ENCODE data around the gene FGFR3. TPM values are rescaled to one million over a fixed set of nuclear protein-coding genes. Genes with fewer than 3 reads are reported as not detected.

Gene FGFR3
- total and polyA plus RNA-seq, 9 of the 15 experiments (the other 6 are each of a cell fraction or from before 2014, with no cell fraction given) = 1.2 to 60.4 (median 12.7) TPM

DNA sequence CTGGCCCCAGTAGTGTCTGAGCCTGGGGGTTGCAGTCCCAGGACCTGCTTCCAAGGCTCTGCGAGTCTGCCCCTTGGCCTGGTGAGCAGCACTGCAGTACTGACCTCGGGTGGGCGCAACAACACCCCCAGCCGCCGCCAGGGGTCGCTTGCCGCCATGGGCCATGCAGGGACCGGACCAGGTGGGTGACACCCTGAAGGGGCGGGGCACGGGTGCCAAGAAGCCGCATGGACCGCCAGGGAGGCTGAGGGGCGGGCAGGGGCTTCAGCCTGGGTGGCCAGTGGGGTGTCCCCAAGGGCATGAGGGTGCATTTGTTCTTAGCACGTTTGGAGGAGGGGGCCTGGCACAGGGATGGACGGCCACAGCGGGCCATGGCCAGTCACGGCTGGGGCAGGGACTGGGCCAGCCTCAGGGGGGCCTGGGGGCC, 46.8 kb upstream of the FGFR3 start:
- 8% methylated on average over 12 of the region's 17 CpGs for WGBS (ENCODE audit: insufficient coverage, low coverage, missing lambda C conversion rate)
- H3K9me1 ChIP-seq (ENCODE audit: control insufficient read depth, insufficient read depth, low read length) = no peaks in the 10 kb centered on the region
- no peak overlapping the region for H3K27ac ChIP-seq (ENCODE audit: extremely low read depth, low read depth, low read length)
- peaks cover 37% of the 10 kb centered on the region; the same call in 2 of the 3 replicates for H3K36me3 ChIP-seq (ENCODE audit: control insufficient read depth, insufficient read depth, low read length)
- no peak overlapping the region for H3K4me3 ChIP-seq
- ChIA-PET POLR2A (interaction anchor here (0.6 to 1.1 kb wide), 4 partner anchors 10 to 62 kb away, joined by 3 to 4 read pairs (median 4); no protein-coding TSS in a partner anchor), CTCF (ENCODE audit: low intra/inter-chr PET ratio) (interaction anchor here (0.7 to 6.2 kb wide), 2 partner anchors 63 to 165 kb away, joined by 3 to 94 read pairs; no protein-coding TSS in a partner anchor)
- H3K9me3 ChIP-seq (replicated peaks; ENCODE audit: control insufficient read depth, insufficient read depth, low read depth, low read length) = no peaks in the 10 kb centered on the region
- FAIRE-seq (peak; percentile 67), DNase-seq (ENCODE audit: extremely low read depth in 1 of 4, low spot score in 3 of 4) (peak; percentile 83 to 90 (median 87)), ATAC-seq (peak; percentile 89)
- in situ Hi-C loops (cut with MboI) = no loop called here
- H3K27me3 ChIP-seq (ENCODE audit: control insufficient read depth in 2 of 2, insufficient read depth in 2 of 2, low read length in 2 of 2) = no peaks in the 10 kb centered on the region
- H3K4me2 ChIP-seq (ENCODE audit: insufficient read depth, low read length) = no peak overlapping the region
- H2AFZ ChIP-seq (ENCODE audit: low read depth, low read length) = no peak overlapping the region
- BruUV-seq (replicated peaks) = no TSS peak
- intact Hi-C loops (cut with micrococcal nuclease) = loop anchor here (5.0 kb wide), 2 partner anchors 161 to 441 kb away; no protein-coding TSS in a partner anchor
- no peaks in the 10 kb centered on the region for H3K79me2 ChIP-seq (ENCODE audit: control insufficient read depth, insufficient read depth, low read length)
- no peaks in the 10 kb centered on the region for H4K20me1 ChIP-seq (replicated peaks; ENCODE audit: control insufficient read depth, insufficient read depth, low read length)
- H3K9ac ChIP-seq (ENCODE audit: insufficient read depth in 1 of 2, low read depth in 2 of 2, low read length in 2 of 2) = no peak overlapping the region
- H3K4me1 ChIP-seq (replicated peaks in 1 of 2; ENCODE audit: control insufficient read depth in 2 of 2, insufficient read depth in 2 of 2, low read length in 2 of 2) = peaks cover 0 to 73% of the 10 kb centered on the region in 2 experiments; a peak in 2 of 5 replicates
- TF ChIP-seq, protein P1, sequence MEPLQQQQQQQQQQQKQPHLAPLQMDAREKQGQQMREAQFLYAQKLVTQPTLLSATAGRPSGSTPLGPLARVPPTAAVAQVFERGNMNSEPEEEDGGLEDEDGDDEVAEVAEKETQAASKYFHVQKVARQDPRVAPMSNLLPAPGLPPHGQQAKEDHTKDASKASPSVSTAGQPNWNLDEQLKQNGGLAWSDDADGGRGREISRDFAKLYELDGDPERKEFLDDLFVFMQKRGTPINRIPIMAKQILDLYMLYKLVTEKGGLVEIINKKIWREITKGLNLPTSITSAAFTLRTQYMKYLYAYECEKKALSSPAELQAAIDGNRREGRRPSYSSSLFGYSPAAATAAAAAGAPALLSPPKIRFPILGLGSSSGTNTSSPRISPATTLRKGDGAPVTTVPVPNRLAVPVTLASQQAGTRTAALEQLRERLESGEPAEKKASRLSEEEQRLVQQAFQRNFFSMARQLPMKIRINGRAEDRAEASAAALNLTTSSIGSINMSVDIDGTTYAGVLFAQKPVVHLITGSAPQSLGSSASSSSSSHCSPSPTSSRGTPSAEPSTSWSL (CRISPR knock-in tag; IDR thresholded peaks at IDR 0.05; ENCODE audit: borderline replicate concordance) = no peak
- TF ChIP-seq ZFP1 (CRISPR knock-in tag; IDR thresholded peaks at IDR 0.05) (no peak), RBM39 (optimal IDR thresholded peaks at IDR 0.05; ENCODE audit: low read depth, low read length) (no peak), ZNF780A (CRISPR knock-in tag; IDR thresholded peaks at IDR 0.05) (no peak), CEBPG (CRISPR knock-in tag; IDR thresholded peaks at IDR 0.05) (no peak), CEBPG (tag; conservative IDR thresholded peaks at IDR 0.05 in 1 of 2, IDR thresholded peaks at IDR 0.05 in 1 of 2) (no peak), HNRNPUL1 (IDR thresholded peaks at IDR 0.05; ENCODE audit: low read length) (no peak), ZZZ3 (IDR thresholded peaks at IDR 0.05) (no peak), NRF1 (conservative IDR thresholded peaks at IDR 0.05 in 1 of 2, IDR thresholded peaks at IDR 0.05 in 1 of 2) (no peak), NONO (IDR thresholded peaks at IDR 0.05; ENCODE audit: low read depth in 2 of 2, low read length in 1 of 2) (no peak), TBL1XR1 (IDR thresholded peaks at IDR 0.05; ENCODE audit: low read length in 2 of 2) (no peak), GTF2F1 (IDR thresholded peaks at IDR 0.05; ENCODE audit: low read depth, low read length) (no peak), PTBP1 (IDR thresholded peaks at IDR 0.05; ENCODE audit: low read depth, low read length) (no peak), FOSL1 (tag; conservative IDR thresholded peaks at IDR 0.05) (no peak), BMI1 (IDR thresholded peaks at IDR 0.05; ENCODE audit: low read length) (no peak)
- TF ChIP-seq, protein P2, sequence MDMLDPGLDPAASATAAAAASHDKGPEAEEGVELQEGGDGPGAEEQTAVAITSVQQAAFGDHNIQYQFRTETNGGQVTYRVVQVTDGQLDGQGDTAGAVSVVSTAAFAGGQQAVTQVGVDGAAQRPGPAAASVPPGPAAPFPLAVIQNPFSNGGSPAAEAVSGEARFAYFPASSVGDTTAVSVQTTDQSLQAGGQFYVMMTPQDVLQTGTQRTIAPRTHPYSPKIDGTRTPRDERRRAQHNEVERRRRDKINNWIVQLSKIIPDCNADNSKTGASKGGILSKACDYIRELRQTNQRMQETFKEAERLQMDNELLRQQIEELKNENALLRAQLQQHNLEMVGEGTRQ (CRISPR knock-in tag; IDR thresholded peaks at IDR 0.05) = no peak
- TF ChIP-seq, protein P3, sequence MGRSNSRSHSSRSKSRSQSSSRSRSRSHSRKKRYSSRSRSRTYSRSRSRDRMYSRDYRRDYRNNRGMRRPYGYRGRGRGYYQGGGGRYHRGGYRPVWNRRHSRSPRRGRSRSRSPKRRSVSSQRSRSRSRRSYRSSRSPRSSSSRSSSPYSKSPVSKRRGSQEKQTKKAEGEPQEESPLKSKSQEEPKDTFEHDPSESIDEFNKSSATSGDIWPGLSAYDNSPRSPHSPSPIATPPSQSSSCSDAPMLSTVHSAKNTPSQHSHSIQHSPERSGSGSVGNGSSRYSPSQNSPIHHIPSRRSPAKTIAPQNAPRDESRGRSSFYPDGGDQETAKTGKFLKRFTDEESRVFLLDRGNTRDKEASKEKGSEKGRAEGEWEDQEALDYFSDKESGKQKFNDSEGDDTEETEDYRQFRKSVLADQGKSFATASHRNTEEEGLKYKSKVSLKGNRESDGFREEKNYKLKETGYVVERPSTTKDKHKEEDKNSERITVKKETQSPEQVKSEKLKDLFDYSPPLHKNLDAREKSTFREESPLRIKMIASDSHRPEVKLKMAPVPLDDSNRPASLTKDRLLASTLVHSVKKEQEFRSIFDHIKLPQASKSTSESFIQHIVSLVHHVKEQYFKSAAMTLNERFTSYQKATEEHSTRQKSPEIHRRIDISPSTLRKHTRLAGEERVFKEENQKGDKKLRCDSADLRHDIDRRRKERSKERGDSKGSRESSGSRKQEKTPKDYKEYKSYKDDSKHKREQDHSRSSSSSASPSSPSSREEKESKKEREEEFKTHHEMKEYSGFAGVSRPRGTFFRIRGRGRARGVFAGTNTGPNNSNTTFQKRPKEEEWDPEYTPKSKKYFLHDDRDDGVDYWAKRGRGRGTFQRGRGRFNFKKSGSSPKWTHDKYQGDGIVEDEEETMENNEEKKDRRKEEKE (IDR thresholded peaks at IDR 0.05; ENCODE audit: borderline replicate concordance in 1 of 2, control insufficient read depth in 1 of 2, low read depth in 2 of 2, low read length in 1 of 2) = no peak
- TF ChIP-seq, protein P4, sequence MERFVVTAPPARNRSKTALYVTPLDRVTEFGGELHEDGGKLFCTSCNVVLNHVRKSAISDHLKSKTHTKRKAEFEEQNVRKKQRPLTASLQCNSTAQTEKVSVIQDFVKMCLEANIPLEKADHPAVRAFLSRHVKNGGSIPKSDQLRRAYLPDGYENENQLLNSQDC (CRISPR knock-in tag; IDR thresholded peaks at IDR 0.05) = no peak
